ENCODE measurements around the gene GIT1. TPM values are rescaled to one million over a fixed set of nuclear protein-coding genes. Genes with fewer than 3 reads are reported as not detected.

The GIT1 gene
- total and polyA plus RNA-seq, 9 of the 15 experiments (the other 6 are each of a cell fraction or from before 2014, with no cell fraction given), result 0.35 to 35.3 (median 17.1) TPM

GRCh38 chr17:29546085-29546484, 43.4 kb downstream of the GIT1 start (continued):
- TF ChIP-seq ATF2 (CRISPR knock-in tag; IDR thresholded peaks at IDR 0.05), result no peak
- no peak for TF ChIP-seq LARP7 (IDR thresholded peaks at IDR 0.05)
- TF ChIP-seq EP300 (IDR thresholded peaks at IDR 0.05; ENCODE audit: low read length), result no peak
- TF ChIP-seq RFX1 (IDR thresholded peaks at IDR 0.05), result peak; percentile 81
- TF ChIP-seq MAFK (IDR thresholded peaks at IDR 0.05; ENCODE audit: low read length), result peak; percentile 69
- 0 out of 2 replicates have a peak, but pooled peaks have one; percentile 27 for TF ChIP-seq BMI1 (IDR thresholded peaks at IDR 0.05; ENCODE audit: low read length)
- no peak for TF ChIP-seq POLR2H (tag; IDR thresholded peaks at IDR 0.05; ENCODE audit: low read depth)
- TF ChIP-seq NFIC (IDR thresholded peaks at IDR 0.05), result no peak
- TF ChIP-seq ZNF316 (IDR thresholded peaks at IDR 0.05), result peak; percentile 89
- no peak for TF ChIP-seq ZNF77 (CRISPR knock-in tag; IDR thresholded peaks at IDR 0.05)
- TF ChIP-seq TCF7 (IDR thresholded peaks at IDR 0.05; ENCODE audit: borderline replicate concordance), result no peak
- TF ChIP-seq MAFG (tag; conservative IDR thresholded peaks at IDR 0.05), result peak; percentile 82
- no peak for TF ChIP-seq BRF1 (IDR thresholded peaks at IDR 0.05; ENCODE audit: borderline replicate concordance, extremely low read depth, insufficient read length)
- peak; percentile 64 for TF ChIP-seq NFE2 (IDR thresholded peaks at IDR 0.05; ENCODE audit: low read depth)
- peak; percentile 72 for TF ChIP-seq MAFF (IDR thresholded peaks at IDR 0.05; ENCODE audit: low read length)
- TF ChIP-seq C11orf30 (IDR thresholded peaks at IDR 0.05; ENCODE audit: low read depth), result peak; percentile 85

Measured in K562 (cell line).